AG04449 (cell line): ENCODE measurements around the gene RBMX.
"Not testable (repeated sequence)": the region's sequence is repeated elsewhere in the genome, so short reads cannot be mapped to it uniquely, and the experiment has no call there.

Source experiments
- CTCF ChIA-PET: fragments of 350-600 bp; formaldehyde crosslinking; extraction: SDS; loops from one replicate; lab custom pipeline; 2021; ENCODE audit warnings: antibody characterized with exemption; lab: Yijun Ruan, JAX
- POLR2A ChIA-PET: fragments of 400-600, 350-600 bp; formaldehyde crosslinking; extraction: SDS; loops from one replicate; lab custom pipeline; 2020; ENCODE audit warnings: antibody characterized with exemption, inconsistent platforms; lab: Yijun Ruan, JAX
- DNase-seq: peaks from one replicate; pipeline ENCODE4 v3.0.0-alpha.2; 2010; ENCODE audit warnings: low read depth, low spot score
- H3K4me3 ChIP-seq: 2 replicates; pipeline ENCODE4 v1.5.1; 2011; ENCODE audit warnings: low read depth, mild to moderate bottlenecking, control low read depth, low read length
- TF ChIP-seq, protein P1 (sequence below): IDR thresholded peaks from one replicate; pipeline ENCODE4 v1.5.1; 2011; ENCODE audit warnings: mild to moderate bottlenecking, moderate library complexity, low read length, control low read depth, inconsistent platforms; ENCODE audit not compliant: insufficient read depth; ENCODE audit errors: missing control alignments

RBMX gene

DNA sequence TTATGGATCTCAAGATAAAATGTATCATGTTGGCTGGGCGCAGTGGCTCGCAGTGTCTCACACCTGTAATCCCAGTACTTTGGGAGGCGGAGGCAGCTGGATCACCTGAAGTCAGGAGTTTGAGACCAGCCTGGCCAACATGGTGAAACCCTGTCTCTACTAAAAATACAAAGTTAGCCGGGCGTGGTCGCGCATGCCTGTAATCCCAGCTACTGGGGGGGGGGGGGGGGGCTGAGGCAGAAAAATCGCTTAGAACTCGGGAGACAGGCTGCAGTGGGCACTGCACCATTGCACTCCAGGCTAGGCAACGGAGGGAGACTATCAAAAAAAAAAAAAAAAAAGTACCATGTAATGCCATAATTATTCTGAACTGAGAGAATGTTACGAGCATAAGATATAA lies 2.1 kb downstream of the RBMX start:
- CTCF ChIA-PET, result interaction anchor here (1.3 kb wide), 1 partner anchor 168 kb away, joined by 4 read pairs; no protein-coding TSS in a partner anchor
- peak overlapping the region; percentile 83 for H3K4me3 ChIP-seq
- TF ChIP-seq, protein P1, sequence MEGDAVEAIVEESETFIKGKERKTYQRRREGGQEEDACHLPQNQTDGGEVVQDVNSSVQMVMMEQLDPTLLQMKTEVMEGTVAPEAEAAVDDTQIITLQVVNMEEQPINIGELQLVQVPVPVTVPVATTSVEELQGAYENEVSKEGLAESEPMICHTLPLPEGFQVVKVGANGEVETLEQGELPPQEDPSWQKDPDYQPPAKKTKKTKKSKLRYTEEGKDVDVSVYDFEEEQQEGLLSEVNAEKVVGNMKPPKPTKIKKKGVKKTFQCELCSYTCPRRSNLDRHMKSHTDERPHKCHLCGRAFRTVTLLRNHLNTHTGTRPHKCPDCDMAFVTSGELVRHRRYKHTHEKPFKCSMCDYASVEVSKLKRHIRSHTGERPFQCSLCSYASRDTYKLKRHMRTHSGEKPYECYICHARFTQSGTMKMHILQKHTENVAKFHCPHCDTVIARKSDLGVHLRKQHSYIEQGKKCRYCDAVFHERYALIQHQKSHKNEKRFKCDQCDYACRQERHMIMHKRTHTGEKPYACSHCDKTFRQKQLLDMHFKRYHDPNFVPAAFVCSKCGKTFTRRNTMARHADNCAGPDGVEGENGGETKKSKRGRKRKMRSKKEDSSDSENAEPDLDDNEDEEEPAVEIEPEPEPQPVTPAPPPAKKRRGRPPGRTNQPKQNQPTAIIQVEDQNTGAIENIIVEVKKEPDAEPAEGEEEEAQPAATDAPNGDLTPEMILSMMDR, result no peak
- POLR2A ChIA-PET, result no interaction called here
- no peak for DNase-seq

DNA sequence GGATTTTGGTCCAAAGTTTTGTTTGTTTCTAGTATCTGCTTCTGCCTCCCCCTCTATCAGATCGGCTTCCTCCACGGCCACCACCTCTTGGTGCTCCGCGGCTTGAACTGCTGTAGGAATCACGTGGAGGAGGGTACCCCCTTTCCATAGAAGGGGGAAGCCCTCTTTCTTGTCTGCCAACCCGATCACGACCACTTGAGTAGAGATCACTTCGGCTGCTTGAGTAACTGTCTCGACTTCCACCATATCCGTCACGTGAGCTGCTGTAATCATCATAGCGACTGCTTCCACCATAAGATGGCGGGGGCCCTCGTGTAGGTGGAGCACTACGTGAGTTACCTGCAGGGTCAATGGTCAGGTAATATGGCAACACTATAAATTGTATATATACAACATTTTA lies 6.4 kb downstream of the RBMX start:
- CTCF ChIA-PET, DNase-seq, POLR2A ChIA-PET, H3K4me3 ChIP-seq: not testable (repeated sequence)

DNA sequence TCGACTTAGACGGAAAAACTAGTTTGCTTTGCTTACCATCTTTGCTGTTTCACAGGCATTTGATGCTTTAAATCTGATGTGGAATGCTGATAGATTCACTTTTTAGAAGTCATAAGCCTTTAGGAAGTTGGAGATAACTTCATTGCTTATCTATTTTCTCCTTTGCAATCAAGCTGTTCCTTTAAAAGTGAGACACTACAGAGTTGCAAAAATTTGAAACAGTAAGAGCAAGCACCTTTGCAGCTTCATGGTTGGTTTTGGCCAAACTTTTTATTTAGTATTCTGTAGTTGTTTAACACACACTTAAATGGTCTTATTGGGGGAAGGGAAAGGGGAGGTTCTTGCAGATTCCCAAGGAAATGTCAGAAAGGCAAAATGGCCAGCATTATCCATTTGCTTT lies 7.3 kb downstream of the RBMX start:
- DNase-seq, H3K4me3 ChIP-seq, CTCF ChIA-PET, POLR2A ChIA-PET: not testable (repeated sequence)

DNA sequence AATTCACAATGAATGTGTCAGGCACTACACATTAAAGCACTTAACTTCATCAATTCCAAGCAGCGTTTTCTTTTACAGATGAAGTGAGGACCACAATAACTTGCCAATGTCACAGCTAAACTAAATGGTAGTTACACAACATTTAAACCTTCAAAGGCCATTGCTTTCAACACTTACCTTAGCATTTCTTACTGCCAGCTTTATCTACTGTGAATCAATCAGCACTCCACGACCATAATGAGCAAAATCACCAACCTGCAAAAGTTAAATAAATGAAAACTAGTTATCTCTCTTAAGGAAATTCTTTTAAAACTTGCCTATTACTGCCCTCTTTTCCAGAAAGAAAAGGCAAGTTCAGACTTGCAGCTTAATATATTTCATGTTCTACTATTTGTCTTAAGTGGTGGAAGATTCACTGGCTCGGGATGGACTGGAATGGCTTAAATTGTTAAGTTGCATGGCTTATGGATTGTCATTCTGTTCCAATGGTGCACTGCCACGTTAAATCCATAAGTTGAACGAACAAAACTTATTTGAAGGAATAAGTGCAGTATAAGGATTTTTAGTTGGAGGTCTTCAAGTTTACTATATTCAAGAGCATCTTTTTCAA lies 8.3 kb downstream of the RBMX start:
- H3K4me3 ChIP-seq, result no peak overlapping the region
- TF ChIP-seq, protein P1, result no peak
- no peak for DNase-seq
- POLR2A ChIA-PET, result interaction anchor here (1.4 kb wide), 1 partner anchor 9 kb away, joined by 5 read pairs; the partner anchor contains the start of gene RBMX
- CTCF ChIA-PET, result no interaction called here

DNA sequence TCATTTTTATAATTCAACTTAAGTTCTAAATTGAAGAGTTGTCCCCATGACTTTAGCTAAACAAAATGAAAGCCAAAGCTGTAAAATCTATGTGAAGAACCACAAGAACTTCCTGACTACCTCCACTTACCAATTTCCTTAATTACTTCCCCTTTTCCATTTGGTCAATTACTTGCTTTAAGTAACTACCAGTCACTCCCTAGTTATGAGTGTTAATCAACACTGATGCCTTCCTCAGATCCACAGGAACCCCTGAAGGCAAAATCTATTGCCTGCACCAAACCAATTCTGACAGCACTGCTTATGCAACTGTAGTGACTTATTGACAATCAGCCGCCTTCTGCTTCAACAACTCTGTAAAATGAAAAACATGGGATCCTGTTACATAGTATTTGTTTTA lies 10.5 kb downstream of the RBMX start:
- no peak for DNase-seq
- TF ChIP-seq, protein P1, result no peak
- ChIA-PET CTCF (no interaction called here), POLR2A (no interaction called here)
- no peak overlapping the region for H3K4me3 ChIP-seq

DNA sequence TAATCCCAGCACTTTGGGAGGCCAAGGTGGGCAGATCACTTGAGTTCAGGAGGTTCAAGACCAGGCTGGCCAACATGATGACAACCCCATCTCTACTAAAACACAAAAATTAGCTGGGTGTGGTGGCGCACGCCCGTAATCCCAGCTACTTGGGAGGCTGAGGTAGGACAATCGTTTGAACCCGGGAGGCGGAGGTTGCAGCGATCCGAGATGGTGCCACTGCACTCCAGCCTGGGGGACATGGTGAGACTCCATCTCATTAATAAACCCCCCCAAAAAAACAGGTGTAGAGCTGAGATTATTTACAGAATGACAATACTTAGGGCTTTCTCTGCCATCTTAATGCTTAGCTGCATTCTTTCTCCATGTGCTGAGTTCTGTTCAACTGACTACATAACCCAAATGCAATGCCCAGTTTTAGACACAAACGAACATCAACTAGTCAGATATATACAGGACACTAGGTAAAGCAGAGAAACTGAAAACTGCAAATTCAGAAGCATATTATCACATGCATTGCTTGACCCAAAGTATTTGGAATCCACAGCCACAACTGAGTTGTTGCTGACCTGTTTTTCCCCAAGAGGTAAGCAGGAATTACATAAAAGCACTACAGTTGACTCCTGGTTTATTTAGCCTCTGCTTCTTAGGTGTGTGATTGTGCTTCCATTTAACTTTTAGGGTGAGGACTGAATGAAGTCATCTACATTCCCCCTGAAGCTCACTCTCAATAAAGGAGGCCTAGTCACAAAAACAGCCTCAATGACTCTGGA lies 12.1 kb downstream of the RBMX start:
- CTCF ChIA-PET, result no interaction called here
- POLR2A ChIA-PET, result interaction anchor here (1.4 kb wide), 1 partner anchor 12 kb away, joined by 6 read pairs; the partner anchor contains the start of gene RBMX

DNA sequence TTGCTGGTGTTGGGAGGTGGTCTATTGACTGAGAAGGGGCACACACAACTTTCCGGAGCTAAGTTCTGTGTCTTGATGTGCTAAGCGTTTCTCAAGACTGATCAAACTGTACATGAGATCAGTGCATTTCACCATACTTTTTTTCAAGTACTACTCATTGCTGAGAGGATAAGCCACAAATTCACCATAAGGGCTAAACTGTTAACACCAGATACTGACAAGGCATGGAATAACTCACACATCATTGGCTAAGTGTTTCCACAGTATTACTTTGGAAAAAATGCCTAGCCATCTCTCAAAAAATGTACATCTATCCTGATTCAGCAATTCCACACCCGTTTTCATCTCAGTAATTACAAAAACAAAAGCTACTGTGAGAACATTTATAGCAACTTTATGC lies 13.0 kb downstream of the RBMX start:
- CTCF ChIA-PET, result no interaction called here
- H3K4me3 ChIP-seq, result no peak overlapping the region
- DNase-seq, result no peak
- TF ChIP-seq, protein P1, result no peak
- POLR2A ChIA-PET, result interaction anchor here (1.4 kb wide), 1 partner anchor 13 kb away, joined by 6 read pairs; the partner anchor contains the start of gene RBMX

More for the DNA sequence above, 12.1 kb downstream of the RBMX start:
- no peak for DNase-seq
- no peak overlapping the region for H3K4me3 ChIP-seq
- TF ChIP-seq, protein P1, result no peak
